GM12891 (cell line): ENCODE data around the gene ZIC4.

ENCODE experiments used
- DNase-seq: peaks from one replicate; pipeline ENCODE4 v3.0.0; 2011; ENCODE audit warnings: low spot score; ENCODE audit not compliant: insufficient read length
- FAIRE-seq: peaks from 2 replicates; lab custom pipeline; 2011; peaks lifted over from hg19 to GRCh38; lab: Jason Lieb, UNC
- PAX5 ChIP-seq: IDR thresholded peaks from 2 replicates; pipeline ENCODE4 v1.6.1; 2011; ENCODE audit warnings: low read length, moderate library complexity, mild to moderate bottlenecking; ENCODE audit not compliant: insufficient read depth, severe bottlenecking
- POLR2A ChIP-seq: IDR thresholded peaks from 2 replicates; pipeline ENCODE4 v1.6.1; 2011; ENCODE audit warnings: low read depth, low read length, control low read depth
- POLR2AphosphoS5 ChIP-seq: IDR thresholded peaks from 2 replicates; pipeline ENCODE4 v1.6.1; 2011; ENCODE audit warnings: low read depth, low read length, control low read depth
- POU2F2 ChIP-seq: IDR thresholded peaks from 2 replicates; pipeline ENCODE4 v1.6.1; 2011; ENCODE audit warnings: low read depth, mild to moderate bottlenecking, control low read depth, low read length, moderate library complexity
- SPI1 ChIP-seq: IDR thresholded peaks from 2 replicates; pipeline ENCODE4 v1.6.1; 2011; ENCODE audit warnings: low read depth, low read length, control low read depth
- TAF1 ChIP-seq: IDR thresholded peaks from 2 replicates; pipeline ENCODE4 v1.6.1; 2011; ENCODE audit warnings: low read depth, low read length, control low read depth

The ZIC4 gene

DNA sequence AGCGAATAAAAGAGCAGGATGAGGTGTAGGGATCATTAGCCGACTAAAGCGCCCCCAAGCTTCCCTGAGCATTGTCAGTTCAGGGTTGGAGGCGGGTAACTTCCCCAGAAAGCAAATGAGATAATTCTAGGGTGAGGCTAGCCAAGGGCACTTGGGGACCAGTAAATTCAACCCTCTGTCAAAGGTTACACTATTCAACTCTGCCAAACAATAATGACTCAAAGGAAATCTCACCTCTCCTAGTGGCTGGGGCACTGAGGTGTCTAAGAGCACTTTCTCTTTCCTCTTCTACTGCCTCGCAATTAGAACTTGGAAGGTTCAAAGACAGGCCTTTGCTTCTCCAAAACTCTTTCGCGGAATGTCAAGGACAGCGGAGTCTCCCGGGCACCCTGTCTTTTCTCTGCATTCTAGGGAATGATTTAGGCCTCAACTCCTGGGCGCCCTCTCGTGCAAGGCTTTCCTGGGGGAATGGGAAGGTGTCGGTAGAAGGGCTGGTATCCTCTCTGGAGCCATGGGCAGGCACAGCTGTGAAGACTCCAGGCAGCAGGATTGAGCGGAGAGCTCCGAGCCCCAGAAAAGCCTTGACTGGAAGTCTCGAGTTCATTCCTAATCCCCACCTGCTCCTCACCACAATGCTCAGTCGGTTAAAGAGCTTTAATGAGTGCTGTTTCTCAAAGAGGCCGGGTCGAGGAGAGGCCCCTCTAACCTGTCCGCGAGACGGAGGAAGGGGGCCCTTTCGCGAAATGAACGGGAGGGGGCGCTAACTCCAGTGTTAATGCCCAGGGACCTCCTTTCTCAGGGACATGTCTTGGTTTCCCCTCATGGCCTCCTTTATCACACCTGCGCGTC, 21.9 kb downstream of the ZIC4 start:
- DNase-seq (no peak), FAIRE-seq (no peak)
- TF ChIP-seq POLR2A: no peak
- no peak for TF ChIP-seq SPI1
- TF ChIP-seq POLR2AphosphoS5: no peak
- no peak for TF ChIP-seq PAX5
- TF ChIP-seq POU2F2: no peak
- no peak for TF ChIP-seq TAF1

DNA sequence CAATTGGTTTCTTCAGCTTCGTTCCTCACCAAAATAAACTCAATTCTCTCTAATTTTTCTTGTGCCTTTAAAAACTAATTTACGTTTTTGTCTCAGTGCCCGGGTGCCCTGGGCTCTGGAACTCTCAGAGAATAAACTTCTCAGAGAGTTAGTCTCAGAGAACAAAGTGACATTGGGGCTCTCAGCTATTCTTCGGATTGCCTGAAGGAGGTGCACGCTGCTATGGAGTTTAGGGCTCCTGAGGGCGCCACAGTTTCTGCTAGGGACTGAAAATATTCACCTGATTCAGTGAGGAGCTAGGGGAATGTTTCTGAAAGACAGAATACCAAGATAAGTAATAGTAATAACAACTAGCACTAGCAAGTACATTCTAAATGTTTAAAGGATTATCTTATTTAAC, 22.7 kb downstream of the ZIC4 start:
- TF ChIP-seq SPI1 (no peak), POU2F2 (no peak), PAX5 (no peak), POLR2A (no peak), POLR2AphosphoS5 (no peak), TAF1 (no peak)
- DNase-seq (no peak), FAIRE-seq (no peak)

DNA sequence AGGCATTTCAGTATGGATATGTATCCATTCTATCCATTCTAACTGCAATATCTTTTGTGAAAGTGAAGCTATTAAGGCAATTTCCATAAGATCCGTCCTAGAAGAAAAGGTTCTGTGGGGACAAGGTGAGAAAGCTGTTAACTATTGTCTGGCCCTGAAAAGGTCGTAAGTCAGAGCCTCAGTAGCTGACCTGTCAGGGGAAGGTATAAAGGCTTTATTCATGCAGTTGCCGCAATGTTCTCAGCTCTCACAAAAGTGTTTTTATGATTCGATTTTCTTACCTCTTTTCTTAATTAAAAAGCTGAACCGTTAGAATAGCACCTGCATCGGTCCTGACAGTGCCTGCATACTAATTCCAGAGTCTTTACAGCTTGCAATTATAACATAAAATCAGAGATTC, 24.7 kb downstream of the ZIC4 start:
- TF ChIP-seq SPI1 (no peak), POU2F2 (no peak), POLR2AphosphoS5 (no peak), POLR2A (no peak), PAX5 (no peak), TAF1 (no peak)
- FAIRE-seq (no peak), DNase-seq (no peak)

DNA sequence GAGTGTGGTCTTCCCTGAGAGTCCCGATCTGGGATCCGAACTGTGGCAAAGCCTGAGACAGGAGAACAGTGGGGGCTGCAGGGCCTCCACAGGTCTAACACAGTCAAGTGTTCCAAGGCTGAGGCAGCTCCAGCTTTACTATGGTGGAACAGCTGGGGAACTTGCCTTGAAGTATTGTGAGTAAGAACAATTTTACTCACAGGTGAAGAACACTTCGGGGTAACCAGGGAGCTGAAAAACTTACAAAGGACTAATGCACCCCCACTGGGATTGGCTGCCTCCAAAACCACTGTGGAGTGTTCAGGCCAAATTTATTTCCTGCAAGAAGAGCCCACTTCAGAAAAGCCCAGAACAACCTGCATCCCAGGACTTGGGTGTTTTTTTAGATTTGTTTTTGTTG, 25.4 kb downstream of the ZIC4 start:
- no peak for TF ChIP-seq POLR2AphosphoS5
- no peak for TF ChIP-seq POLR2A
- TF ChIP-seq TAF1: no peak
- no peak for TF ChIP-seq PAX5
- no peak for TF ChIP-seq POU2F2
- TF ChIP-seq SPI1: no peak
- no peak for DNase-seq
- no peak for FAIRE-seq

DNA sequence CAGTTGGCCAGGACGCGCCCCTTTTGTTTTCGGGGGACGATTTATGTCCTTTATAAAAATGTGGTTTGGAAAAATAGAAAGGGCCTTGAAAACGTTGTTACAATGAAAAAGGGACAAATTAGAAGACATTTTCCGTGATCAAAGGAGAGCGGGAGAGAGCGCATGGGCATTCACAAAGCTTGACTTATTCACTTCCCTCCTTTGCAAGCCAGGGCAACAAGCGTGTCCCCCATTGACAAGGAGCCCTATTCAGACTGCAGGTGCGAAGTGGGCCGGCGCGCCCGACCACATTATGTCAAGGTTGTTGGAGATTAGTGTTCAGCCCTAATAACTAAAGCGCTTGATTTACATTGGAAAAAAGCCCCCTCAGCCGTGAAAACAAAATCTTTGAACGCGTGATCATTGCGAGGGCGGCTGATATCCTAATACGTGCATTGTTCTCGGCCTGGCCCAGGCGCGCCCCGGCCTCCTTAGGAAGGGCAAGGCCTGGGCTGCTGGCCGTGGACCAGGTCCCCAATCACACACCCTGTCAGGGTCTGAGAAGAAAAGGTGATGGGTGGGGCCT, 25.9 kb downstream of the ZIC4 start:
- TF ChIP-seq POLR2AphosphoS5 (no peak), PAX5 (no peak), POLR2A (no peak), TAF1 (no peak), SPI1 (no peak), POU2F2 (no peak)
- FAIRE-seq (no peak), DNase-seq (no peak)

DNA sequence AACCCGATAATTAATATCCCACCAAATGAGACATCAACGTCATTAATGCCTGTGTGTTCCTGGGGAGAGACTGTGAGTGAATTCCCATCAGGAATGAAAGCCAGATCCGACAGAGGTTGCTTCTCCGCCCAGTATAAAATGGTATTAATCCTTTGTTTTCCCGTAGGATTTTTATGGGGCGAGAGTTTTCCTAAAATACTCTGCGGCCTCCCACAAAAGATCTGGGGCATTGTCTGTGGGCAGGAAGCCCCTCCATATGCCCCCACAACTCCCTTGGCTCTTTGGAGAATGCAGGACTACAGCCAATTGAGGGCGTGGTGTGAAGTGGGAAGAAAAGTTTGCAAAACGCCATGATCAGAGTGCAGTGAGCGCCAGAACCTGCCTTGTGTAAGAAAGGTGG, 26.7 kb downstream of the ZIC4 start:
- TF ChIP-seq POU2F2: no peak
- no peak for FAIRE-seq
- DNase-seq: no peak

DNA sequence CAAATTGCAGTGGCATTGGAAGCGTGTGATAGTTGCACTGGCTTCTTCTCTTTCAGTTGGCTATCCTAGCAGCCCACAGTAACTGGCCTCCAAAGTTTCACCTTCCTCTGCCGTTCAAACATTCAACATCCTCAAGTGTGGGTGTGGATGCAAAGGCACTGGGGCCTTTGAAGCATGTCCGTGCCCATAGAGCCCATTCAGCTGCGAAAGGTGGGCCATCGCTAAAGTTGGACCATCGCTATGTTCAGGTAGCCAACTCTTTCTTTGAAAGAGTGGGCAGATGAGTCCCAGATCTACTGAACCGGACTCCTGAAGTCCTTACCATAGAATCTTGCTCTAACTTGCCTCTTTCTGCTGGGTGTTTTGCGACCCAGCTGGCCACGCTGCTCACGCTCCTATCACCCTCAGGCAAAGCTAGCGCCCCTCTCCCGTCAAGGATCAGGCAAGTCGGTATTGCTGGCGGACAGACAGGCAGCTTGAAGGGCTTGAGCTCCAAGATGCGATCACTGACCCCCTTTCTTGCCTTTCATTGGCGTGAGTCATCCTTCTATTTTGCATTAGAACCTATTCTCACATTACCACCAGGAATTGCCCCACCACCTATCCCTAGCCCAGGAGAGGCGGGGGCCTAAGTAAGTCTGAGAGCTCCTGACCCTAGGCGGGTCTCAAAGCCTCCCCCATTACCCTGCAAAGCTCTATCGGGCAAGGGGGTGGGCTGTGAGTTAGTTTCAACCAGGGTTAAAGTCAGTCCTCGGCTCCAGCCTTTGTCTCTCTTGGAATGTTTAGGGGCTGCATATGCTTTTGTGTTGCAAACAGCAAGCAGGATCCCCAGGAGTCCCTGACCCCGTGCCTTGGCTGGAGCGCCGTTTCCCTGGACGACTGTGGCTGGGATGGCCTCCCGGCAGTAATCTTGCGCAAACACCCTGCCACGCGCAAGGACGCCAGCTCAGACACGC, 28.7 kb downstream of the ZIC4 start:
- TF ChIP-seq POU2F2 (no peak), PAX5 (no peak), TAF1 (no peak), POLR2A (no peak), SPI1 (no peak), POLR2AphosphoS5 (no peak)
- DNase-seq: no peak
- no peak for FAIRE-seq

DNA sequence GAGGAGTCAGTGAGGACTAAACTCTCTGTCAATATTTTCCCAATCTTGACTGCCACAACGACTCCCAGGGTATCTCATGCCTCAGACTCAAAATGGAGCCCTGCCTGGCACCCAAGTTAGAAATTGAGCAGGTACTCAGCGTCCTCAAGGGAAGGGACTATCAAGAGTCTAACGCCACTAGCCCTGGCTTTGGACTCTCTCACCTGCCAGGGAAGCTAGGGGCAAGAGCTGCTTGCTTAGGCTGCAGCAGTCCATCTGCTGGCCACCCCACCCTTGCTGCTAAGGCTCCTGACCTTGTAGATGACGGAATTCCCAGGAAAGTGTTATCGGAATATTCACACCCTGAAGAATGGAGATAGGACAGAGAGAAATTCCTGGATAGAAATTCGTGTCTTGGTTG, 33.0 kb downstream of the ZIC4 start:
- TF ChIP-seq POU2F2: no peak
- FAIRE-seq: no peak
- no peak for DNase-seq

DNA sequence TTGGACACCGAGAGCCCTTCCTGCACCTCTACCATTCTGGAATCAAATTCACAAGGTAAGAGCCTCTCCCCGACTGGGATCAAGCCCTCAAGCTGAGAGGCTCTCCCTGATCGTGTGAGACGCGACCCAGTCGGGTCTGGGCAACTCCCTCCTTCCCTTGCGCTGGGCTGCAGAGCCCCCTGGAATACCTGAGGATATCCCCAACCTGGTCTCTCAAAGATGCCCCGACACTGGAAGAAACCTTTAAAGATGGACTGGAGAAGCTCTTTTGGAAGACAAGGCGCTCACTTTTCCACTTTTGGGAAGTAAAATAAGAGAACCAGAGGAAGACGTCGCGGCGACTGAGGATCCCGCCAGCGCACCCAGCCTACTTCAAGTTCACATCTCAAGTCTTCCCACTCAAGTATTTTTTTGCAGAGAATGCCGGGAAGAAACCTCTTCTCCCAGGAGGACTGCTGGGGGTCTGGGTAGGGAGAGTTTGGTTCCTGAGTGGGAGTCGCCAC, 33.8 kb downstream of the ZIC4 start:
- TF ChIP-seq TAF1 (no peak), SPI1 (no peak)
- FAIRE-seq (no peak), DNase-seq (no peak)
